HepG2 (cell line): Measurements from ENCODE around the gene HSP90AB1. TPM values are rescaled to one million over a fixed set of nuclear protein-coding genes. Genes with fewer than 3 reads are reported as not detected.
A peak's percentile ranks its signal among the peaks of the same experiment; 100 is the strongest.

ENCODE experiments used
- AKAP8 ChIP-seq: sonication (generic); formaldehyde crosslinking; IDR thresholded peaks from 2 replicates; pipeline ENCODE4 v1.5.1; 2020; ENCODE audit warnings: mild to moderate bottlenecking, missing genetic modification reagents
- ARHGAP35 ChIP-seq: sonication (generic); formaldehyde crosslinking; IDR thresholded peaks from 2 replicates; pipeline ENCODE4 v1.9.0; 2022; ENCODE audit warnings: mild to moderate bottlenecking, inconsistent platforms, moderate library complexity, missing genetic modification reagents, borderline replicate concordance
- GLI4 ChIP-seq: sonication (generic); formaldehyde crosslinking; IDR thresholded peaks from 2 replicates; pipeline ENCODE4 v1.5.1; 2020; ENCODE audit warnings: missing genetic modification reagents, mild to moderate bottlenecking, moderate library complexity, borderline replicate concordance
- IKZF1 ChIP-seq: fragments of 450-650 bp; IDR thresholded peaks from 2 replicates; pipeline ENCODE4 v1.7.1; 2016
- KDM1A ChIP-seq: IDR thresholded peaks from 2 replicates; pipeline ENCODE4 v1.6.1; 2016; ENCODE audit warnings: missing compliant biosample characterization
- MTA1 ChIP-seq: sonication (generic); formaldehyde crosslinking; IDR thresholded peaks from 2 replicates; pipeline ENCODE4 v1.4.0; 2020; ENCODE audit warnings: missing genetic modification reagents, mild to moderate bottlenecking, borderline replicate concordance
- RBM39 ChIP-seq: fragments of 200-400 bp; formaldehyde crosslinking; IDR thresholded peaks from one replicate; pipeline ENCODE4 v1.6.1; 2018; ENCODE audit warnings: antibody characterized with exemption, mild to moderate bottlenecking, low read depth, low read length; ENCODE audit not compliant: poor library complexity, severe bottlenecking
- ZBTB38 ChIP-seq: sonication (generic); formaldehyde crosslinking; IDR thresholded peaks from 2 replicates; pipeline ENCODE4 v1.5.1; 2020; ENCODE audit warnings: mild to moderate bottlenecking, missing genetic modification reagents
- polyA plus RNA-seq, 8 experiments: library from polyadenylated mRNA; depleted of rRNA in 3 of 8; stranded (reverse) in 7 of 8; unstranded in 1 of 8; fragments of >200 nt; fragmentation: Illumina TruSeq in 4 of 8; extraction: Trizol in 4 of 8; gene quantifications; 2 replicates each; pipeline versions ENCODE4 v1.2.1 to v1.2.3, GENCODE V29; 2011 to 2016; ENCODE audit warnings: low read depth in 4 of 8, missing spikeins in 1 of 8, mixed read lengths in 1 of 8; ENCODE audit not compliant: insufficient read depth in 1 of 8
- total RNA-seq, 5 experiments: library from RNA; depleted of rRNA; stranded (reverse); fragments of >200 nt; fragmentation: Illumina TruSeq; extraction: Trizol; gene quantifications; 2 replicates each; pipeline ENCODE4 v1.2.3, GENCODE V29; 2016; ENCODE audit warnings: low read depth in 1 of 5
- TF ChIP-seq, protein P1 (sequence below): sonication (generic); formaldehyde crosslinking; IDR thresholded peaks from 2 replicates; pipeline ENCODE4 v1.4.0; 2020; ENCODE audit warnings: low read depth, missing genetic modification reagents
- TF ChIP-seq, protein P2 (sequence below): IDR thresholded peaks from 2 replicates; pipeline ENCODE4 v1.6.1; 2016; ENCODE audit warnings: mild to moderate bottlenecking
- TF ChIP-seq, protein P3 (sequence below): IDR thresholded peaks from 2 replicates; pipeline ENCODE4 v1.6.1; 2016; ENCODE audit warnings: control low read depth
- TF ChIP-seq, protein P4 (sequence below): sonication (generic); formaldehyde crosslinking; IDR thresholded peaks from 2 replicates; pipeline ENCODE4 v1.8.0; 2022; ENCODE audit warnings: mild to moderate bottlenecking, missing genetic modification reagents

HSP90AB1 gene
- total and polyA plus RNA-seq, 2 of the 13 experiments (the other 11 are each of a cell fraction or from before 2014, with no cell fraction given) = 1,325 to 1,472 TPM

DNA sequence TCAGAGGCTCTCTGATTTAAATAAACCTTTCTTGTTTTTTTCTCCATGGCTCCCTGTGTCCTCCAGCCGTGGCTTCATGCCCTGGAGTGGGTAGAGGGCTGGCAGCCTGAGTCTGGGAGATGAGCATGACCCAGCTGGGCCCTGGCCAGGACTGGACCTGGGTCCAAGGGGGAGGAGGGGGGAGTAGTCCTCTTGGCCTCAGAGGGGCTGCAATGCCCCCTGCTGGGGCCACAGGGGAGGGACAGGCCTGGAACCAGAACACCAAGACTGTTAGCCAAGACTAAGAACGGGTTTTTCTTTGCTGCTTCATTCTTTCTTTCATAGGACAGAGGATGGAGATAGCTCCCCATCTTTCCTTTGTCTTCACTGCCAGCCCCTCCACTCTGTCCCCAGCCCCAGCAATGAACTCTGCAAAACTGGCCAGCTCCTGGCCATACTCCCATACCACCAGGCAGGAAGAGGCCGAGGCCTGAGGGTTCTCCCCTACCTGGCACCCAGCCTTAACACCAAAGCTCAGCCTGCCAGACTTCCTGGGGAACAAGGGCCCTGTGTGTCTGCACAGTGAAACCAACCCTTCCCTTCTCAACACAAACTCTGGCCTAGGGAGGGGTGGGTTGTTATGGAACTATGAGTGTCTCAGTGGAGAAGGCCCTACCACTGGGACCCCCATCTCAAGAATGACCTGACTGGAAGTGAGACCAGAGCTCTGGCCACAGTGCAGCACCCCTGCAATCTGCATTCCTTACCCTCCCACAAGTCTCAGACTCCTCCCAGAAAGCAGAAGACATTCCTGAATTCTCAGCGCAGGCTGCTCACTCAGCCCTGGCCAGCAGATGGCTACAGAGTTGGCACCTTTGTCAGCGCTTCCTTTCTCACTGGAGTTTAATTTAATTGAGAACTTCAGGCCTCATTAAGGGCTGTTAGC is 12.5 kb upstream of the HSP90AB1 start (continued):
- TF ChIP-seq, protein P1, sequence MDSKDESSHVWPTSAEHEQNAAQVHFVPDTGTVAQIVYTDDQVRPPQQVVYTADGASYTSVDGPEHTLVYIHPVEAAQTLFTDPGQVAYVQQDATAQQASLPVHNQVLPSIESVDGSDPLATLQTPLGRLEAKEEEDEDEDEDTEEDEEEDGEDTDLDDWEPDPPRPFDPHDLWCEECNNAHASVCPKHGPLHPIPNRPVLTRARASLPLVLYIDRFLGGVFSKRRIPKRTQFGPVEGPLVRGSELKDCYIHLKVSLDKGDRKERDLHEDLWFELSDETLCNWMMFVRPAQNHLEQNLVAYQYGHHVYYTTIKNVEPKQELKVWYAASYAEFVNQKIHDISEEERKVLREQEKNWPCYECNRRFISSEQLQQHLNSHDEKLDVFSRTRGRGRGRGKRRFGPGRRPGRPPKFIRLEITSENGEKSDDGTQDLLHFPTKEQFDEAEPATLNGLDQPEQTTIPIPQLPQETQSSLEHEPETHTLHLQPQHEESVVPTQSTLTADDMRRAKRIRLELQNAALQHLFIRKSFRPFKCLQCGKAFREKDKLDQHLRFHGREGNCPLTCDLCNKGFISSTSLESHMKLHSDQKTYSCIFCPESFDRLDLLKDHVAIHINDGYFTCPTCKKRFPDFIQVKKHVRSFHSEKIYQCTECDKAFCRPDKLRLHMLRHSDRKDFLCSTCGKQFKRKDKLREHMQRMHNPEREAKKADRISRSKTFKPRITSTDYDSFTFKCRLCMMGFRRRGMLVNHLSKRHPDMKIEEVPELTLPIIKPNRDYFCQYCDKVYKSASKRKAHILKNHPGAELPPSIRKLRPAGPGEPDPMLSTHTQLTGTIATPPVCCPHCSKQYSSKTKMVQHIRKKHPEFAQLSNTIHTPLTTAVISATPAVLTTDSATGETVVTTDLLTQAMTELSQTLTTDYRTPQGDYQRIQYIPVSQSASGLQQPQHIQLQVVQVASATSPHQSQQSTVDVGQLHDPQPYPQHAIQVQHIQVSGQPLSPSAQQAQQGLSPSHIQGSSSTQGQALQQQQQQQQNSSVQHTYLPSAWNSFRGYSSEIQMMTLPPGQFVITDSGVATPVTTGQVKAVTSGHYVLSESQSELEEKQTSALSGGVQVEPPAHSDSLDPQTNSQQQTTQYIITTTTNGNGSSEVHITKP (CRISPR knock-in tag) = no peak
- no peak for TF ChIP-seq GLI4 (CRISPR knock-in tag)
- TF ChIP-seq KDM1A (CRISPR knock-in tag) = no peak
- no peak for TF ChIP-seq ARHGAP35 (CRISPR knock-in tag)
- peak; percentile 33 for TF ChIP-seq RBM39
- TF ChIP-seq, protein P2, sequence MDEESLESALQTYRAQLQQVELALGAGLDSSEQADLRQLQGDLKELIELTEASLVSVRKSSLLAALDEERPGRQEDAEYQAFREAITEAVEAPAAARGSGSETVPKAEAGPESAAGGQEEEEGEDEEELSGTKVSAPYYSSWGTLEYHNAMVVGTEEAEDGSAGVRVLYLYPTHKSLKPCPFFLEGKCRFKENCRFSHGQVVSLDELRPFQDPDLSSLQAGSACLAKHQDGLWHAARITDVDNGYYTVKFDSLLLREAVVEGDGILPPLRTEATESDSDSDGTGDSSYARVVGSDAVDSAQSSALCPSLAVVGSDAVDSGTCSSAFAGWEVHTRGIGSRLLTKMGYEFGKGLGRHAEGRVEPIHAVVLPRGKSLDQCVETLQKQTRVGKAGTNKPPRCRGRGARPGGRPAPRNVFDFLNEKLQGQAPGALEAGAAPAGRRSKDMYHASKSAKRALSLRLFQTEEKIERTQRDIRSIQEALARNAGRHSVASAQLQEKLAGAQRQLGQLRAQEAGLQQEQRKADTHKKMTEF (CRISPR knock-in tag) = peak; percentile 67
- TF ChIP-seq, protein P3, sequence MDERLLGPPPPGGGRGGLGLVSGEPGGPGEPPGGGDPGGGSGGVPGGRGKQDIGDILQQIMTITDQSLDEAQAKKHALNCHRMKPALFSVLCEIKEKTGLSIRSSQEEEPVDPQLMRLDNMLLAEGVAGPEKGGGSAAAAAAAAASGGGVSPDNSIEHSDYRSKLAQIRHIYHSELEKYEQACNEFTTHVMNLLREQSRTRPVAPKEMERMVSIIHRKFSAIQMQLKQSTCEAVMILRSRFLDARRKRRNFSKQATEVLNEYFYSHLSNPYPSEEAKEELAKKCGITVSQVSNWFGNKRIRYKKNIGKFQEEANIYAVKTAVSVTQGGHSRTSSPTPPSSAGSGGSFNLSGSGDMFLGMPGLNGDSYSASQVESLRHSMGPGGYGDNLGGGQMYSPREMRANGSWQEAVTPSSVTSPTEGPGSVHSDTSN = no peak
- no peak for TF ChIP-seq IKZF1
- 0 out of 2 replicates have a peak, but pooled peaks have one; percentile 54 for TF ChIP-seq AKAP8 (CRISPR knock-in tag)
- 0 out of 2 replicates have a peak, but pooled peaks have one; percentile 51 for TF ChIP-seq MTA1 (CRISPR knock-in tag)
- TF ChIP-seq, protein P4, sequence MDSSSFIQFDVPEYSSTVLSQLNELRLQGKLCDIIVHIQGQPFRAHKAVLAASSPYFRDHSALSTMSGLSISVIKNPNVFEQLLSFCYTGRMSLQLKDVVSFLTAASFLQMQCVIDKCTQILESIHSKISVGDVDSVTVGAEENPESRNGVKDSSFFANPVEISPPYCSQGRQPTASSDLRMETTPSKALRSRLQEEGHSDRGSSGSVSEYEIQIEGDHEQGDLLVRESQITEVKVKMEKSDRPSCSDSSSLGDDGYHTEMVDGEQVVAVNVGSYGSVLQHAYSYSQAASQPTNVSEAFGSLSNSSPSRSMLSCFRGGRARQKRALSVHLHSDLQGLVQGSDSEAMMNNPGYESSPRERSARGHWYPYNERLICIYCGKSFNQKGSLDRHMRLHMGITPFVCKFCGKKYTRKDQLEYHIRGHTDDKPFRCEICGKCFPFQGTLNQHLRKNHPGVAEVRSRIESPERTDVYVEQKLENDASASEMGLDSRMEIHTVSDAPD (CRISPR knock-in tag) = no peak
- peak; percentile 54 for TF ChIP-seq ZBTB38 (CRISPR knock-in tag)
